GM08714 (cell line): ENCODE data around the gene PDGFRB.

Source experiments
- H3K4me3 ChIP-seq: fragments of 200-500 bp; sonication (Bioruptor generic); 2 replicates; pipeline ENCODE4 v1.5.1; 2014; ENCODE audit warnings: mild to moderate bottlenecking, low read length, inconsistent platforms
- ZNF274 ChIP-seq: IDR thresholded peaks from 2 replicates; pipeline ENCODE4 v1.6.1; 2012; ENCODE audit warnings: mild to moderate bottlenecking, low read depth, low read length

Gene PDGFRB

DNA sequence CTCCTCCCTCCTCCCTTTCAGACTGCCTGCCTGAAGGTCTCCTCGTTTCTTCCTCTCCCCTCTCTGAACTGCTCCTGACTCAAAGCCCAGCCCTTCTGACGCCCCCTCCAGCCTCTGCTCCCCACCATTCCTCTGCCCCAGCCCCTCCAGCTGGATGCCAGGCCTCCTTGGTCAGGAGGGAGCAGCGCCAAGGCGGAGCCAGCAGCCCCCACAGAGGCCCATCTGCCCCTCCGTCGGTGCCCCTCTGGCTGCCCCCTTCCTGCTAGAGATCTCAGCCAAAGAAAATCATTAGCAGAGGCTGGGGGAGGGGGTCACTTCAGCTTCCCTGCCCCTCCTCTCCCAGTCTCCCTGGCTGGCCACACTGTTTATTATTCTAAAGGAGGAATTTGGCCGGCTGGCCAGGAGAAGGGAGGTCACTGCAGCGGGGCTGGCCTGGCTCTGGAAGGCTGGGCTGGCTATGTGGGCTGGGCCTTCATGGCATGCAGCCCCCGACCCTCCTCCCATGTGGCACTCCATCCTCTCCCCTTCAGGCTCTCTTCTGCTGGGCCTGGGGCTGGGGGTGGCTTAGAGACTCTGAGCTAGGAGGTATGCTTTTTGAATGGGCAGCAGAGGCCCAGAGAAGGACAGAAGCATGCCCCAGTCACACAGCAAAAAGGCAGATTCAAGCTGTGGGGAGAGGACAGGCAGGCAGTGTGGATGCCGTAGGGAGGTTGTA is 16.9 kb downstream of the PDGFRB start:
- no peak overlapping the region for H3K4me3 ChIP-seq
- TF ChIP-seq ZNF274, result no peak

DNA sequence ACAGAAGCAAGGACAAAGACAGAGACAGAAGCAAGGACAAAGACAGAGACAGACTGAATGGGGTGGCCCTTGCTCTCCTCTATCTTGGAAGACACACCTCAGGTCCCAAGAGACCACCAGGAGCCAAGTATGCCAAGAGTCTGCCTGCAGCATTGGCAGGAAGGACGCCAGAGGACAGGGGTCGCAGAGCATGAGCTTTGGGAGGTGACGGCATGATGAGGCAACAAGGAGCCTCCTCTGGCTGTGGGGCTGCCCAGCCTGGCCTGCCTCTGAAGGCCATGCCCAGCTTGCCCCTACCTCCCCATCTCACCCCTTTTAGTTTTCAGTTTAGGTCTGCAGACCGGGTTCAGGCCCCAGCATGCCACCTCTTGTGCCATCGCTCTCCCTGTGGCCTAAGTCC is 17.6 kb downstream of the PDGFRB start:
- TF ChIP-seq ZNF274, result no peak
- no peak overlapping the region for H3K4me3 ChIP-seq

DNA sequence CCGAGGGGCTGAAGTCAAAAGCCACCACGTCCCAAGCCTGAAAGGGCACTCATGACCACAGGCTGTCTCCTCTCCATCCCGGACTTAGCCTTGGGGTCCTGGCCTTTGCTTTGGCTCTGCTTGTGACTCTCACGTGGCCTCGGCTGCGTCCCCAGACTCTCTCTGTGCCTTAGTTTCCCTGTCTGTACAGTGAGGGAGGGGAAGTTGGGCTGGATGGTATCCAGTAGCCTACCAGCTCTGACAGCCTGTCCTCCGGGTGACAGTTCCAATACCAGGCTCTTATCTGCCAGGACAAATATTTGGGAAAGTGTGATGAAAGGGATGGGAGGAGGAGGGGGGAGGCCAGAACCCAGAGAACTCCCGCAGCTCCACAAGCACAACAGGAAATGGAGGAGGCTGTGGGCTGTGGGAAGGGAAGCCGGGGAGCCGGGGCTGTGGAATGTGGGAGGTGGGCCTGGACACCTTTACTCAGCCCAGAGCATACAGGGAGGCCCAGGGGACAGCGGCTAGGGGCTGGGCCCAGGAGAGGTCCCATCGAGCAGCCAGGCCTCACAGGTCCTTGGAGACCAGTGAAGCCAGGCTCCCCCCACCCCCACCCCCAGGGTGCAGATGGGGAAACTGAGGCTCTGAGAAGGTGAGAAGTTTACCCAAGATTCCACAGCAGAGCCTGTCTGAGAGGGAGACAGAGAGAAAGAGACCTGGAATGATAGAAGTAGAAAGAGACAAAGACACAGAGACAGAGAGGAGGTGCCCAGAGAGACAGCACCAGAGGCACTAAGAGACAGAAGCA is 18.3 kb downstream of the PDGFRB start:
- TF ChIP-seq ZNF274, result no peak
- no peak overlapping the region for H3K4me3 ChIP-seq

DNA sequence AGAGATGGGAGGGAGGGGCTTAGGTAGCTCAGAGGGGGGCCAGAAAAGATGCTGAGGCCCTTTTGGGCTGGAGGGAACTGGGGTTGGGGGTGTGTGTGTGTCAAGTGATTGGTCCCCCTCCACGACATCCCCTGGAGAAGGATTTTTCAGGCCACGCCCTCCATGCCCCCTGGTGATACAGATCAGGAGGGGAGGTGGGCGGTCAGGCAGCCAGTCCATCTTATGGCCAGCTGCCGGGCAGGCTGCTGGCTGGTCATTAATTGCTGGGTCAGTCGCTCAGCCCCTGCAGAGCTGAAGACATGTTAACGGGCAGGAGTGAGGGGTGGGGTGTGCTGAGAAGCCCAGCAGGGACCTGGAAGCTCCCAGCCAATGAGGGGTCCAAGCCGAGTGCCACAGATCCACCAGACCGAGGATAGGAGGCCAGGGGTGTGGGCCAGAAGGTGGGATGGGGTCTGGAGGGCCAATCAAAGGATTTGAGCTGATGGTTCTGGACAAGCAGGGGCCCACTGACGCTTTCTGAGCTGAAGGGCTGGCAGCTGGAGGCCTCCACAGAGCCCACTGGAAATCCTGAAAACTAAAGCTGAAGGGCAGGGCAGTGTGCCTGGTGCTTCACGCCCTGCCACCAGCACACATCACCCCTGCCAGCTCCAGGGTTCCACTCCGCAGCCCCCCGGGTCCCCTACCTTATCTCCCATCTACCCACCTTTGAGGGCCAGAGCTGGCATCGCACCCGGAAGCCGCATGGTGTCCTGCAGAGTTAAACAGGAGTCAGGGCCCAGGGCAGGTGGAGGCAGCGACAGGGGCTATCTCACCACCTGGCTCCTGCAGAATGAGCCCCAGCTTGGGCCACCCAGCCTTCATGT is 19.1 kb downstream of the PDGFRB start:
- TF ChIP-seq ZNF274, result no peak
- no peak overlapping the region for H3K4me3 ChIP-seq

DNA sequence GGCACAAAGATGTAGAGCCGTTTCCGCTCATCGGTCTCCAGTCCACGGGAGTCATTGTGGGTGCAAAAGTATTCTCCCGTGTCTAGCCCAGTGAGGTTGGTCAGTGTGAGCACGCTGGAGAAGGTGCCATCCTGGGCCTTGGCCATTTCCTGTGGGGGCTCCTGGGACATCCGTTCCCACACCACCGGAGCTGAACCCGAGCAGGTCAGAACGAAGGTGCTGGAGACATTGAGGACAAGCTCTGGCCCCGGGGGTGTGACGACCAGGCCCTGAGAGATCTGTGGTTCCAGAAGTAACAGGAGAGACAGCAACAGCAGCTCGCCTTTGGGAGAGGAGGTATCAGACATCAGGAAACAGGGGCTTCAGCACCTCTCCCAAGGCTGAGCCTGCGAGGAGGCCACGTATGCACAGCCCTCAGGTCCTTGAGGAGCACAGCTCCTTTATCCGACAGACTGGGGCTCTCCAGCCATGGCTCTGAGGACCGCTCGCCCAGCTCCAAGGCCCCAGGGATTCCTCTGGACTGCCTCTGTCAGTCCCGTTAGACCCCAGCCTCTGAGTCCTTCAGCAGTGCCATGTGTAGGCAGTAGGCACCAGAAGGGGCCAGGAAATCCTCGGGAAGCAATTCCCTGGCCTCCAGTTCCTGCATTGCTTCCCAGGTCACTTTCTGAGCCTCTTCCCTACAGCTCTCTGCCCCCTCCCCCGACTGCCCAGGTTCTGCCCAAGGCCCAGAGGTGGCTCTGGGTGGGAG is 19.9 kb downstream of the PDGFRB start:
- no peak overlapping the region for H3K4me3 ChIP-seq
- TF ChIP-seq ZNF274, result no peak

DNA sequence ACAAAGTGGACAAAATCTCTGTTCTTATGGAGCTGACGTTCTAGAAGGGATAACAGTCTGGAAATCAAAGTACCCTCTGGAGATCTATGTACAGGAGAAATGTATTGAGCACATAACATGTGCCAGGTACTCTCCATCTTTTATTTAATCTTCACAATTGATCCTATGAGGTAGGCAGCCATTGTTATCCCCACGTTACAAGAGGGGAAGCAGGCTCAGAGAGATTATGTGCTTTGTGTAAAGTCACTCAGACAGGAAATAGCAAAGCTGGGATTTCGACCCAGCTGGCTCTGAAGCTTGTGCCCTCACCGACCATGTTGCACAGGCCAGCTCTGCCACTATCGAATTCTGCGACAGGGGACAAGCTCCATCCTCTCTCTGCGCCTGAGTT is 21.5 kb downstream of the PDGFRB start:
- TF ChIP-seq ZNF274, result no peak
- H3K4me3 ChIP-seq, result no peak overlapping the region

DNA sequence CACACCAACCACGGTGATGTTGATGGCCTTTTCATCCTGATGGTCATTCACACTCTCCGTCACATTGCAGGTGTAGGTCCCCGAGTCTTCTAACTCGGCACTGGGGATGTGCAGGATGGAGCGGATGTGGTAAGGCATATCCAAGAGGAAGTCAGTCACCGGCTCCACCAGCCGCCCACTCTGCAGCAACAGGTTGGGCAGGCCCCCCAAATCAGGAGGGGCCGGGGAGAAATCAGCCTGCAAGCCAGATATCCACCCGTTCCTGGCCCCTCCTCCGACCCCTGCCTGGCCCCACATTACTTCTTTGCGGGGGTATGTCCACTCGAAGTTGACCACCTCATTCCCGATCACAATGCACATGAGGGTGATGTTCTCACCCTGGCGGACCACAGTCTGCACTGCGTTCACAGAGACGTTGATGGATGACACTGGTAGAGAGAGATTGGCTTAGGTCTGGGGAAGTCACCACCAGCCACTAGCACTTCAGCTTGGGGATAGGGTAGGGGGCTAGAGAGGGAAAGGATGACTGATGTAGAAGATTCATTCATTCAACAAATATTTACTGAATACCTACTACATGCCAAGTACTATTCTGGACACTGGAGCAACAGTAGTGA is 22.0 kb downstream of the PDGFRB start:
- TF ChIP-seq ZNF274, result no peak
- no peak overlapping the region for H3K4me3 ChIP-seq

DNA sequence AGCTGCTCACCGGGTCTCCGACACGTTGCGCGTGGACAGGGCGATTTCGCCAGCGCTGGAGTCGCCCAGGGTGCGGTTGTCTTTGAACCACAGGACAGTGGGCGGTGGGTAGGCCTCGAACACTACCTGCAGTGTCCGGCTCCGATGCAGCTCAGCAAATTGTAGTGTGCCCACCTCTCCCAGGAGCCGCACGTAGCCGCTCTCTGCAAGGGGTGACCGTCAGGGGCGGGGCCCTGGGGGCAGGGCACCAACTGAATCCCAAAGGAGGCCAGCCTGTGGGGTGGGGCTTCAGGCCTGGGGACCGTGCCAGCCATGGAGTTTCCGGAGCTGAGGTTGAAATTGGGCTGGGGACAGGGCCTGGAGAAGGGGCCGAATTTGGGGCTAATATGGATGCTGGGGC is 22.9 kb downstream of the PDGFRB start:
- H3K4me3 ChIP-seq, result no peak overlapping the region
- no peak for TF ChIP-seq ZNF274

DNA sequence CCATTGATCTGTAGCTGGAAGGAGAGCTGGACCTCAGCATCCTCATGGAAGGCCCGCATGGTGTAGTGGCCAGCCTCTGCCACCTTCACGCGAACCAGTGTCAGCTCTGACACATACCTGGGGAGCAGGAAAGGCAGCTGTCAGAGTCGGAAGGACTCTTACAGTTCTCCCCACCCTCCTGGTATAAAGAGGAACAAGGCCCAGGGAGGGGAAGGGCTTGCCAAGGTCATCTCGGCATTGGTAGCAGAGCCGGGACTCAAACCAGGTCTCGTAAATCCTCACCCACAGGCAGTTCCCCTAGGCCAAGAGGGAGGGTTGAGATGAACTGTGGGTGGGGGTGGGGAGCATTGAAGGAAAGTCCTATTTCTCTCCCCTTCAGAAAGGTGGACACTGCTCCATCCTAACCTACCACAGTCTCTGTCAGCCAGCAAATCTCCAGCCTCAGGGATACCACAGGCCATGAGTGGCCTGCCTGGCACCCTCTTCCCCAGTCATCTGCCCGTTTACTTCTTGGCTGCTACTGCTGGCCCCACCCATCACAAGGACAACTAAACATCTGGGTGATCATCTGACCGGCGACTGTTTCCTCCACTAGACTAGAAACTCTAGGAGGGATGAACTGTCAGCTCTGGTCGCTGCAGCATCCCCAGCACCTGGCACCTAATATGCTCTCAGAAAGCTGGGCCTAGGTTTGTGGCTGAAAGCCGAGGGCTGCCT is 23.5 kb downstream of the PDGFRB start:
- H3K4me3 ChIP-seq, result no peak overlapping the region
- no peak for TF ChIP-seq ZNF274

DNA sequence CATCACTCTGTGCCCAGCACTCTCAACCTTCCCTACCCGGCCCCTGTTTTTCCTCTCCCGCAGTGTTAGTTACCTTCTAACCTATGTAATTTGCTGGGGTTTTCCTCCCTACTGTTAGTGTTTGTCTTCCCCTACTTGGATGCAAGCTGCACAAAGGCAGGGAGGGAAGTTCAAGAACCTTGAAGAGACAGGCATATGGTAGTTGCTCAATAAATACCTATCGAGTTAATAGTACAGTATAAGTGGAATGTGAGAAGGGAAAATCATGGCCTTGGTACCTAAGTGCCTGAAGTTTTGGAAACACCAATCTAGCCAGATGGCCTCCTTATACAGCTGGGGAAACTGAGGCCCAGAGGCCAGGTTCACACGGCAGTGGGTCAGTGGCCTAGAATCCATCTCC is 24.2 kb downstream of the PDGFRB start:
- no peak overlapping the region for H3K4me3 ChIP-seq
- TF ChIP-seq ZNF274, result no peak

DNA sequence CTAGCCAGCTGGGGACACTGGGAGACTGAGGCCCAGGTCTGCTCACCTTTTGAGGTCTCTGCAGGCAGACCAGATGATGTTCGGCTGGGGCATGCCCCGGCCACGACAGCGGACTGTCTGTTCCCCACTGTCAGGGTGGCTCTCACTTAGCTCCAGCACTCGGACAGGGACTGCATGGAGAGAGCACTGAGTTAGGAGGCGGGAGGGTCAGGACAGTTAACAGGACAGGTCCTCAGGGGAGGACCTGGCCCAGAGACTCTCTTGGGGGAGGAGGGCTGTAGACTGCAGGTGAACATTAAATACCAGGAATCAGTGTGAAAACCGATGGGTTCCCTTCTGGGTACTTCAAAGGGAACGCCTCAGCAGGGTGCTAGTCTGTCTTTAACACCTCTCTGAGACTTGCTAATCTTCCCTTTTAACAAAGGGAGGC is 25.1 kb downstream of the PDGFRB start:
- no peak overlapping the region for H3K4me3 ChIP-seq
- TF ChIP-seq ZNF274, result no peak

DNA sequence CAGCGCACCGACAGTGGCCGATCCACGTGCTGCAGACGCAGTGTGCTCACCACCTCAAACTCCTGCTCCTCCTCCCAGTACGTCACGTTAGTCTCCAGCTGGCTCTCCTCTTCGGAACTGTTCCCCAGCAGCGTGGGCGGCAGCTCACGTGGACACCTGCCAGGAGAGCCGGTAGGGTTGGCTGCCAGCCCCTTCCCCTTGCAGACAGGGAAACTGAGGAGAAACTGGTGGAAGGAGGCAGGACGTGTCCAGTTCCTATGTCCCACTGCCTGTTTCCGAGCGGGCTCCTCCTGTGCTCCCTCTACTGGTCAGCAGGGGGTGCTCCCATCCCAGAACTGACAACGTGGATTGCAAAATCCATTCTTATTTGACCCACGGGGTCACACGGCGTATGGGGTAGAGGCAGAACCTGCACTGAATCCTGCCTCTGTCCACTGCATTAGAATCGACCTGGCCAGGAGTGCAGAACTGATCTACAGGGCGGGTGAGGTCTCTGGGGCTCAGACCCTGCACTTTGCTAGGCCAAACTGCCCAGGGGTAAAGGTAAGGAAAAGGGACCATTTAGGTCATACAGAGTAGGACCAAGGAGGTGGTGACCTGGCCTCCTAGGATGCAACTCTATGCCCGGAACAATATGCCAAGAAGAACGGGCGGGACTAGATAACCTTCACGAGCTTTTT is 25.7 kb downstream of the PDGFRB start:
- TF ChIP-seq ZNF274, result no peak
- H3K4me3 ChIP-seq, result no peak overlapping the region
